Natural killer cell (primary cell): ENCODE data around the gene MAML3. TPM values are rescaled to one million over a fixed set of nuclear protein-coding genes. Genes with fewer than 3 reads are reported as not detected.

Source experiments
- ATAC-seq, 3 donors: fragments of 150-1000 bp in 2 of 3; fragments of 200-7000 bp in 1 of 3; cut with Tn5 transposase; 1 replicate in 1 of 3; 2 replicates in 2 of 3; pipeline ENCODE4 v1.10.0; 2021; ENCODE audit warnings: mild to moderate bottlenecking in 2 of 3, moderate library complexity in 2 of 3
- DNase-seq, 2 donors: peaks; one replicate each; pipeline versions ENCODE4 v3.0.0 to v3.0.0-alpha.2; 2013 to 2021; ENCODE audit warnings: mixed read lengths in 1 of 2
- H3K27ac ChIP-seq: one replicate; pipeline ENCODE4 v1.5.1; 2013; ENCODE audit warnings: mild to moderate bottlenecking, low read length
- H3K27me3 ChIP-seq: one replicate; pipeline ENCODE4 v1.6.1; 2013; ENCODE audit warnings: low read length; ENCODE audit not compliant: control insufficient read depth, insufficient read depth
- H3K36me3 ChIP-seq: one replicate; pipeline ENCODE4 v1.6.1; 2013; ENCODE audit warnings: low read length; ENCODE audit not compliant: control insufficient read depth, insufficient read depth
- H3K4me1 ChIP-seq: one replicate; pipeline ENCODE4 v1.6.1; 2013; ENCODE audit warnings: low read length; ENCODE audit not compliant: control insufficient read depth, insufficient read depth
- H3K4me3 ChIP-seq: one replicate; pipeline ENCODE4 v1.5.1; 2013; ENCODE audit warnings: low read length
- H3K9me3 ChIP-seq: one replicate; pipeline ENCODE4 v1.6.1; 2013; ENCODE audit warnings: low read length; ENCODE audit not compliant: control insufficient read depth, insufficient read depth
- H3K27ac Mint-ChIP-seq, 2 donors: one replicate each; pipeline ENCODE4 v1.8.0; 2022; ENCODE audit warnings: mild to moderate bottlenecking in 2 of 2, mixed read lengths in 2 of 2, moderate library complexity in 1 of 2
- H3K27me3 Mint-ChIP-seq, 2 donors: one replicate each; pipeline ENCODE4 v1.8.0; 2022; ENCODE audit warnings: low read depth in 2 of 2, mixed read lengths in 2 of 2
- H3K36me3 Mint-ChIP-seq: one replicate; pipeline ENCODE4 v1.8.0; 2022; ENCODE audit warnings: mixed read lengths
- H3K4me1 Mint-ChIP-seq, 2 donors: one replicate each; pipeline ENCODE4 v1.8.0; 2022; ENCODE audit warnings: mixed read lengths in 2 of 2
- H3K4me3 Mint-ChIP-seq: one replicate; pipeline ENCODE4 v1.8.0; 2022; ENCODE audit warnings: mild to moderate bottlenecking, moderate library complexity, mixed read lengths
- H3K9me3 Mint-ChIP-seq, 2 donors: one replicate each; pipeline ENCODE4 v1.8.0; 2022; ENCODE audit warnings: mixed read lengths in 2 of 2
- WGBS: methylation state at CpG from one replicate; pipeline ENCODE4 v1.1.7; 2013; ENCODE audit warnings: missing lambda C conversion rate; ENCODE audit not compliant: insufficient coverage; 5-methylcytosine and 5-hydroxymethylcytosine counted together
- intact Hi-C: fragments of 100-400 bp; cut with micrococcal nuclease; formaldehyde crosslinking; loops from one replicate; pipeline ENCODE4 v1.14.2; 2022
- total RNA-seq, 4 donors: library from RNA; stranded (reverse); fragments of 120-200 nt in 1 of 4; gene quantifications; one replicate each; pipeline versions ENCODE4 v1.2.3 to v1.2.4, GENCODE V29; 2013 to 2022
- TF ChIP-seq, protein P1 (sequence below): fragments of 200-600 bp; IDR thresholded peaks from one replicate; pipeline ENCODE4 v1.8.0; 2022; ENCODE audit warnings: antibody characterized with exemption

Gene MAML3
- total RNA-seq, 3 donors from 2014 or later (not counting 1 experiment from before 2014, with no cell fraction given) = 1.7 to 5.6 (median 2.8) TPM

DNA sequence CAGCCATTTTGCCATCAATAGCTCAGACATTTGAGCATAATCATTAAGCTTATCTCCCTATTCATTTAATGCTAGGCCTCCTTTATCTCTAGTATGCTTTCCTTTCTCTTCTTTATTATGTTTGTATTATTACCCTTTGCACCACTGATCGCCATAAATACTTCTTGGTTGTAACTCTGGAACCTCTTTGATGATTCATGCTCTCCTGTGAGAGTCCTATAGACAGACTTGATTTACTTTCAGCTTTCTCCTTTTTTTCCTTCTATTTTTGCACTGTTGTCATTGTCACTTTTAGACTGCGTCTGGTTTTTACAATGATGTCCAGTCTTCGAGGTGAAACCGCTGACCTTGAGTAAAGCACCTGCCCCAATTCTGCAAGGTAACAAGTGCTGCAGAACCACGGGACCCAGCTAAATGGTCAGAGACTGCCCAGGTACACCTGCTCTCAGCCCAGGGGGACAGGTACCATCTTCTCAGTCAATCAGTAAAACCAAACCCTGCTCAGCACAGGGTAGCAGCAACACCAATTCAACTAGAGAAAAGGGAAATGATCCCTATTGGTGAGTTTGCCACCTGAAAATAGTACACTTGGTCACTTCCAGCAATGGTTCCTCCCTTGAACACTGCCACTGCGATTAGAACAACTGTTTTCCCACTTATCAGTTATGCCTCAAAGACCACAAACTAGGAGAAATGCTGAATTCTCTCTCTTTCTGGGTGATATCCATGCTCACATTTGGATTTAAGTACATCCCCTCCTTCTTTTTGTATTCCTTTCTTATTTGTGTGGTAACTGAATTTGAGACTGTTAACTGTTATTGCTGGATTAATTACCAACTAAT is 125.1 kb downstream of the MAML3 start:
- H3K27ac Mint-ChIP-seq = no peak overlapping the region
- 85% methylated on average over 6 of the region's 6 CpGs for WGBS

DNA sequence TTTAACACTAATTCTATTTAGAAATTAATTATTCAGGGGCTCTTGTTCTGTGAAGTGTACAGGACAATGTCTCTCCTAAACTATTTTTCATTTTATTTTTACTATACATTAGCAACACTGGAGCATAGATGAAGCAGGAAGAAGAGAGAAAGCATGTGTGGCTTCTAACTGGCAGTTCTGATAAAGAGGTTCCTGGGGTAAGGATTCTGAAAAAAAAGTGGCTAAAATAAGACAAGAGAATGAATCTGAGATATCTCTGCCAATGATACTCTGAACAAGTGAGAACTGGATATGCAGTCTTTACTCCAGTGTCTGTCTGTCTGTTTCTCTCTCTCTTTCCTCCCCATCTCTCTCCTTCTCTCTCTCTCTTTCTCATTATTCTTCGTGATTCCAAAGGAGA is 125.9 kb downstream of the MAML3 start:
- TF ChIP-seq, protein P1, sequence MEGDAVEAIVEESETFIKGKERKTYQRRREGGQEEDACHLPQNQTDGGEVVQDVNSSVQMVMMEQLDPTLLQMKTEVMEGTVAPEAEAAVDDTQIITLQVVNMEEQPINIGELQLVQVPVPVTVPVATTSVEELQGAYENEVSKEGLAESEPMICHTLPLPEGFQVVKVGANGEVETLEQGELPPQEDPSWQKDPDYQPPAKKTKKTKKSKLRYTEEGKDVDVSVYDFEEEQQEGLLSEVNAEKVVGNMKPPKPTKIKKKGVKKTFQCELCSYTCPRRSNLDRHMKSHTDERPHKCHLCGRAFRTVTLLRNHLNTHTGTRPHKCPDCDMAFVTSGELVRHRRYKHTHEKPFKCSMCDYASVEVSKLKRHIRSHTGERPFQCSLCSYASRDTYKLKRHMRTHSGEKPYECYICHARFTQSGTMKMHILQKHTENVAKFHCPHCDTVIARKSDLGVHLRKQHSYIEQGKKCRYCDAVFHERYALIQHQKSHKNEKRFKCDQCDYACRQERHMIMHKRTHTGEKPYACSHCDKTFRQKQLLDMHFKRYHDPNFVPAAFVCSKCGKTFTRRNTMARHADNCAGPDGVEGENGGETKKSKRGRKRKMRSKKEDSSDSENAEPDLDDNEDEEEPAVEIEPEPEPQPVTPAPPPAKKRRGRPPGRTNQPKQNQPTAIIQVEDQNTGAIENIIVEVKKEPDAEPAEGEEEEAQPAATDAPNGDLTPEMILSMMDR = no peak
- WGBS = 92% methylated on average over 1 of the region's 1 CpG
- Histone ChIP-seq H3K4me1 (no peaks in the 10 kb centered on the region), H3K27ac (no peak overlapping the region), H3K9me3 (no peaks in the 10 kb centered on the region), H3K27me3 (no peaks in the 10 kb centered on the region), H3K36me3 (no peaks in the 10 kb centered on the region), H3K4me3 (no peak overlapping the region)
- DNase-seq (no peak), ATAC-seq (no peak)
- H3K4me1 Mint-ChIP-seq = no peaks in the 10 kb centered on the region
- peaks cover 32 to 42% of the 10 kb centered on the region in 2 donors for H3K27me3 Mint-ChIP-seq
- no peak overlapping the region for H3K4me3 Mint-ChIP-seq
- no peaks in the 10 kb centered on the region for H3K36me3 Mint-ChIP-seq
- intact Hi-C loops = no loop called here
- no peak overlapping the region for H3K27ac Mint-ChIP-seq
- H3K9me3 Mint-ChIP-seq = no peaks in the 10 kb centered on the region

More for the DNA sequence above, 125.1 kb downstream of the MAML3 start:
- no peaks in the 10 kb centered on the region for H3K36me3 ChIP-seq
- no peaks in the 10 kb centered on the region for H3K36me3 Mint-ChIP-seq
- H3K4me3 Mint-ChIP-seq = no peak overlapping the region
- ATAC-seq = no peak
- intact Hi-C loops = no loop called here
- no peak overlapping the region for H3K4me3 ChIP-seq
- H3K27me3 ChIP-seq = no peaks in the 10 kb centered on the region
- H3K4me1 ChIP-seq = no peaks in the 10 kb centered on the region
- no peak overlapping the region for H3K27ac ChIP-seq
- TF ChIP-seq, protein P1 = no peak
- peaks cover 35 to 42% of the 10 kb centered on the region in 2 donors for H3K27me3 Mint-ChIP-seq
- DNase-seq = no peak
- H3K9me3 Mint-ChIP-seq = no peaks in the 10 kb centered on the region
- H3K4me1 Mint-ChIP-seq = no peaks in the 10 kb centered on the region
- H3K9me3 ChIP-seq = no peaks in the 10 kb centered on the region

DNA sequence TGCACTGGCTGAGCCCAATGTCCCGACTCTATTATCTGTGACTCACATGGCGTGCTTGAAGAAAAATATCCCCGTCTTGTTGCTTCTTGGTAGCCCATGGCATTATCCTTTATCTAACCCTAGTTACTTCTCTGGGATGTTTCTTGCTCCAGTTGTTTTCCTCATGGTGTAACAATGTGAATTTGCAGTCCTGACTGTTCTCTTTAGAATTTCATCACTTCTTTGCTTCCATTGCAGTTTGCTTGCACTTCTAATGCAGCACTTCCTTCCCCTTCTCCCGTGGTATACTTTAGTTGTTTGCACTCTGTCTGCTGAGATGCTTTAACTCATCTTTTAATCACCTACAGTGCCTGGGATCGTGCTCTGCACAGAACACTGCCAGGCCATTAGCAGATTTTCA is 126.9 kb downstream of the MAML3 start:
- Histone ChIP-seq H3K36me3 (no peaks in the 10 kb centered on the region), H3K4me1 (no peaks in the 10 kb centered on the region), H3K27ac (no peak overlapping the region), H3K9me3 (no peaks in the 10 kb centered on the region), H3K4me3 (no peak overlapping the region), H3K27me3 (no peaks in the 10 kb centered on the region)
- DNase-seq = no peak
- Mint-ChIP-seq H3K4me1 (no peaks in the 10 kb centered on the region), H3K27me3 (peaks cover 30 to 41% of the 10 kb centered on the region in 2 donors), H3K4me3 (no peak overlapping the region), H3K27ac (no peak overlapping the region), H3K9me3 (no peaks in the 10 kb centered on the region), H3K36me3 (no peaks in the 10 kb centered on the region)
- intact Hi-C loops = no loop called here
- no peak for ATAC-seq
- WGBS = 58% methylated on average over 5 of the region's 5 CpGs
- TF ChIP-seq, protein P1 = no peak
